Tongue (tissue), 3 donors: ENCODE measurements around the gene HSPA2. TPM values are rescaled to one million over a fixed set of nuclear protein-coding genes. Genes with fewer than 3 reads are reported as not detected.
"Not testable (repeated sequence)": the region's sequence is repeated elsewhere in the genome, so short reads cannot be mapped to it uniquely, and the experiment has no call there.

Experiments
- DNase-seq: peaks from one replicate; pipeline ENCODE4 v3.0.0-alpha.2; 2015
- small RNA-seq: library from RNA; depleted of rRNA; stranded (forward); fragments of <200 nt; gene quantifications from one replicate; pipeline ENCODE3, GENCODE V24; 2014; ENCODE audit warnings: low replicate concordance
- total RNA-seq: library from RNA; depleted of rRNA; stranded (reverse); fragments of >200 nt; gene quantifications from one replicate; pipeline ENCODE4 v1.2.3, GENCODE V29; 2014

The HSPA2 gene
- total RNA-seq, 1 donor from 2014 or later = 67.6 TPM

- no peak for DNase-seq
These were observed 21.9 kb downstream of the HSPA2 start for GRCh38 chr14:64562436-64562835.

DNA sequence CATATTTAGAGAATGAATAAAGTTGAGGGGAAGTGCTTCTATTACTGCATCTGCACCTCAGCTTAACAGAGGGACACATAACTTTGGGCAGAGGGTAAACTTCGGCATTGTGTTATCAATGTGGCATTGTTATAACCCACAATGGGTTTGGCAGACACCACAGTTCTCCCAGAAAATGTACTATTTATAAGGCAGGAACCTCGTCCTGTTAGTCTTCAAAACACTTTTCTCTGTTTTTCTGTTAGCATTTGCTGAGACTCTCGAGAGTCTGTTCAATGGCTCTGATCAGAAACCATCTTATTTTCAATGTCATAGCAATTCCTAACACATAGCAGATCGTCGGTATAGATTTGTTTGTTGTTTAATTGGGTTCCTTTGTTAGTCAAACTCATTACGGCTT, 23.2 kb downstream of the HSPA2 start:
- DNase-seq = no peak

GRCh38 chr14:64566651-64567122, 26.1 kb downstream of the HSPA2 start:
- peak; percentile 81 for DNase-seq

DNA sequence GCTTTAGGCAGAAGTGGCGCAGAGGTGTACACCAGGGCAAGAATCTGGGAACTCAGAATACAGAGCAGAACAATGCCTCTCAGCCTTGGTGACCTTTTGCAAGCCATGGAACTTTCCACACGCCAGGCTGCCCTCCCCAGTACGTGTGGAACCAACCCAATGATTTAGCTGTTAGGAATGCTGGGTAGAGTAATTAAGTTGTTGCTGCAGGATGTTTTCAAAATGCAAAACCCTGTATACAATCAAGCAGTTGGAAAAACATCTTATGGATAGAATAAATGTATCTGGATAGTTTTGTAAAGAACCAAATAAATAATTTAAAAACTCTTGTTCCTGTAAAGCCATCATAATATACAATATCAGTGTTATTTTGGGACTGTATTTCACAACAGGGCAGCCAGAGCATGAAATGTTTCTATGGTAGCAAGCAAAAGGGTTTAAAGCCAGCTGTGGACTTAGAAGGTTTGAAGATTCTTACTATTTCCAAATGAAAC, 28.6 kb downstream of the HSPA2 start:
- DNase-seq = peak; percentile 57

DNA sequence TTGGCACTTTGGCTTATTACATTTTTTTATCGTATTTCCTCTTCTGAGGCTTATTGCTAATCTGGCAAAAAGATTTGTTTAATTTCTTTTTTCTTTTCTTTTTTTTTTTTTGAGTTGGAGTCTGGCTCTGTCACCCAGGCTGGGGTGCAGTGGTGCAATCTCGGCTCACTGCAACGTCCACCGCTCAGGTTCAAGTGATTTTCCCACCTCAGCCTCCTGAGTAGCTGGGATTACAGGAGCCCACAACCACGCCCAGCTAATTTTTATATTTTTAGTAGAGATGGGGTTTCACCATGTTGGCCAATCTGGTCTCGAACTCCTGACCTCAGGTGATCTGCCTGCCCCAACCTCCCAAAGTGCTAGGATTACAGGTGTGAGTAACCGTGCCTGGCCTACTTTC, 29.1 kb downstream of the HSPA2 start:
- DNase-seq = not testable (repeated sequence)

DNA sequence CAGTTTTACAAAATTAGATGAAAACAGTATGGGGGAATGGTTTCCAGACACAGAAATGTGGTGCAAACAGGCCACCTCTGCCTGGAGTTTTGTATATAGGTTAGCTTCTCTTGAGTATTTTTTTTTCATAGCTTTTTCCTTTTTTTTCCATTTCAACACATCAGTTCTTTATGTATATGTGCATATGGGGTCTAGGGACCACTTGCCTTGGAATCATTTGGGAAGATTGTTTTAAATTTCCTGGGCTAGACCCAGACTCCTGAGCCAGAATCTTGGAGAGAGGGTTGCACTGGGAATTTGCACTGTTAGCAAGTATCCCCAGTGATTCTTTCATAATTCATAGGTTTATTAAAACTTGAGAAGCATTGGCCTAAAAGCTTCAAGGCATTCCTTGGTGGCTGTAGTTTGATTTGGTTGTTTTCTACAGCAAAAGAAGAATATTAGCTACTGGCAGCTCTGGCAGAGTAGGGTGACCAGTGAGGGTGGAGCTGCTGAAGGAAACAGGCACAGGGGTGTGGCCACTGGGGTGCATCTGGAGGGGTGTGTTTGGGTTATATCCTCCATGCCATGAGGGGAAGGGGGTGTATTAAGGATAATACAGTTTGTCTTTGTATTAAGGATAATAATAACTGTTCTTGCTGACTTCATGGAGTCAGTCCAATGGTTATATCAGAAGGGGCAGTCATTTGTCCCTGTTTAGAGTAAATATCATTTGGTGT, 32.0 kb downstream of the HSPA2 start:
- DNase-seq = peak; percentile 48

DNA sequence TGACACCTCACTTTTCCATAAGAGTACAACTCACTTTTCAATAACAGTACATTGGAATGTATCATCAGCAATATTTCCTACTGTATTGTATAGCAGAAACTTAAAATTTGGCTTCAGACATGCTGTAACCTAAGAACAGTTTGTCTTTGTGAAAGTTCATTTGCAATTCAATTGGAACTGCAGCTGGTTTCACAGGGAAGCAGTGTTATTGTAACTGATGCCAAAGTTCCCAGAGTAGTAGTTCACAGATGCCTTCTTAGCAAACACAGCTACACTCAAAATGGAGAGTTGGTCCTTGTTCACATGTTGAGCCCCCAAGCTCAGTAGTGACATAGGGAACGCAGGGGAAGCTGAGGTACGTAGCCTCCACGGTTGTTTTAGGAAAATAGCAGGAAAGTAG, 32.6 kb downstream of the HSPA2 start:
- DNase-seq = peak; percentile 92

- DNase-seq = peak; percentile 61
These were observed 34.0 kb downstream of the HSPA2 start for GRCh38 chr14:64574371-64575107.

GRCh38 chr14:64577211-64577610, 36.7 kb downstream of the HSPA2 start:
- DNase-seq = no peak

- DNase-seq = peak; percentile 36
These were observed 39.9 kb downstream of the HSPA2 start for GRCh38 chr14:64580467-64580866.

- no peak for DNase-seq
These were observed 40.8 kb downstream of the HSPA2 start for GRCh38 chr14:64581363-64581762.

GRCh38 chr14:64581817-64582216, 41.3 kb downstream of the HSPA2 start:
- DNase-seq = no peak

GRCh38 chr14:64584190-64584589, 43.6 kb downstream of the HSPA2 start:
- DNase-seq = peak; percentile 58

DNA sequence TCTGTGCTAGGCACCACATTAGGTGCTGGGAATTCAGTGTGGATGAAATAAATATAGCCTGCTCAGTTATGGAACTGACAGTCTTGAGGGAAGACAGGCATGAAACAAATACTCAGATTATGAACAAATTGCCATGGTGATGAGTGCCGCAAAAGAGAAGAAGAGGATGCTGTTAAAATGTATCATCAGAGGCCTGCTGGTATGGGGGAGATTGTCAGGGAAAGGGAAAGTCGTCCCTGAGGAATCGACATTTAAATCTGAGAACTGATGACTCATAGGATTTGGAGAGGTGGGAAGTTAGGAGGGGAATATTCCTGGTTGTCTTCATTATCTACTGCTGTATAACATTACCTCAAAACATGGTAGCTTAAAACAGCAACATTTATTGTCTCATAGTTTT, 51.3 kb downstream of the HSPA2 start:
- DNase-seq = no peak

Small RNA genes within 50 kb of the gene (small RNA-seq; reads per million reads assigned to genes)
- not detected for gene AL049869.4

Other genes with a start within 250 kb of the HSPA2 start
- gene ESR2, start 246.4 kb upstream of the HSPA2 start, total RNA-seq = 0.21 TPM
- 54.6 TPM for gene MTHFD1, start 152.4 kb upstream of the HSPA2 start, total RNA-seq
- gene AKAP5, start 75.2 kb upstream of the HSPA2 start, total RNA-seq = 0.51 TPM
- 5.9 TPM for gene ZBTB25, start 36.9 kb upstream of the HSPA2 start, total RNA-seq
- gene ZBTB1, start 36.0 kb upstream of the HSPA2 start, total RNA-seq = 56.3 TPM
- 1.6 TPM for gene PPP1R36, start 9.2 kb downstream of the HSPA2 start, total RNA-seq
- 38.0 TPM for gene PLEKHG3, start 163.7 kb downstream of the HSPA2 start, total RNA-seq